ENCODE measurements around the gene TSPAN4.

The TSPAN4 gene

GRCh38 chr11:824292-824880, 18.3 kb upstream of the TSPAN4 start:
- no peak for DNase-seq

GRCh38 chr11:824942-825341, 17.7 kb upstream of the TSPAN4 start:
- DNase-seq = no peak

- no peak for DNase-seq
Observed at GRCh38 chr11:825366-826226, 17.1 kb upstream of the TSPAN4 start.

GRCh38 chr11:826227-826621, 16.4 kb upstream of the TSPAN4 start:
- no peak for DNase-seq

GRCh38 chr11:826836-827145, 15.9 kb upstream of the TSPAN4 start:
- no peak for DNase-seq

- DNase-seq = no peak
Observed at GRCh38 chr11:827146-827896, 15.3 kb upstream of the TSPAN4 start.

GRCh38 chr11:827897-828192, 14.8 kb upstream of the TSPAN4 start, which contains the start of gene CRACR2B:
CRACR2B (plus strand) TSS chr11:827919; CDS start chr11:828608, 689 bp downstream.
- DNase-seq = no peak

GRCh38 chr11:828506-829175, 14.0 kb upstream of the TSPAN4 start:
- no peak for DNase-seq

GRCh38 chr11:829176-829846, 13.3 kb upstream of the TSPAN4 start:
- no peak for DNase-seq

GRCh38 chr11:829847-830294, 12.8 kb upstream of the TSPAN4 start:
- DNase-seq = no peak

- peak; percentile 51 for DNase-seq
Observed at GRCh38 chr11:830295-831117, 12.1 kb upstream of the TSPAN4 start.

GRCh38 chr11:831118-831864, 11.4 kb upstream of the TSPAN4 start:
- DNase-seq = peak; percentile 38

- no peak for DNase-seq
Observed at GRCh38 chr11:831961-832528, 10.6 kb upstream of the TSPAN4 start.

GRCh38 chr11:832529-833113, 10.0 kb upstream of the TSPAN4 start, which contains the start of gene CD151:
CD151 (plus strand) TSS chr11:832952; CDS start chr11:836070, 3,118 bp downstream.
- peak; percentile 58 for DNase-seq

- DNase-seq = peak; percentile 41
Observed at GRCh38 chr11:833114-833791, 9.4 kb upstream of the TSPAN4 start.

GRCh38 chr11:833849-834311, 8.8 kb upstream of the TSPAN4 start:
- DNase-seq = no peak

GRCh38 chr11:834371-835316, 8.0 kb upstream of the TSPAN4 start:
- peak; percentile 45 for DNase-seq

- no peak for DNase-seq
Observed at GRCh38 chr11:836274-836673, 6.4 kb upstream of the TSPAN4 start.
